ENCODE measurements around the gene ZFP36L1.

Gene ZFP36L1

DNA sequence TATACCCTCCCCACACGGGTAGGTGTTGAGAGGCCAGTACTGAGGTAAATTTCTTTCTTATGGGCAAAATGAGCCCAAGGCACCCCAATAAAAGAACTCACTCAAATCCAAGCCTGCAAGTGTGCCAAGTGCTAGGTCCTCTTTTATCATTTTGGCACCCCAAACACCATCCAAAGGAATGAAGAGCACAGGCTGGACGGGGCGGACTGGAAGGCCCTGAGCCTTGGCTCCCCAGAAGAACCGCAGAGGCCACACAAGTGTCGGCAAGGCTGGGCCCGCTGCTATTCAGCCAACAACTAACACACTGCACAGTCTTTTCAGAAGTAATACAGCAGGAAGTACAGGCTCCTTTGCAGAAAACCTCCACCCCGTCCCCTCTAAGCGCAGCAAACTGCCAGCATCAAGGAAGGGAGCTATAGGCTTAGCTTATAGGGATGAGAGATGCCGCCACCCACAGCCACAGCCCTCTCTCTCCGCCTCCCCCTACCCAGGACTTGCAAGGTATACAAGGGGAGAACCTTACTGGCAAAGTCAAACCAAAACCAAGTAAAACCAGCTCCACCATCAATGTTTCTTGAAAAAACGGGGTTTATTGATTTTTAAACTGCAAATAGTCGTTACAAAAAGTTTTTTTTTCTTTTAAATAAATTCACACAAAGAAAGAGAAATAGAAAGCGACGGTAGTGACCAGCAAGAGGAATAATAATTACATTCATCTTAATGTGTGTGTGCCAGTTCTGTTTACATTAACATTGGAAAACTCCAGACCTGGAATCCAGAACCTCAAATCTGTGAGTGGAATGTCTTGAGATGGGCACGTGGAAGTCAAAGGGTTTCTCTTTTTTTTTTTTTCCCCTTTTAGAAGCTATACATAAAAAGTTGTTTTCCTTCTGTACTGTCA is 5.5 kb downstream of the ZFP36L1 start:
- TF ChIP-seq, protein P1, sequence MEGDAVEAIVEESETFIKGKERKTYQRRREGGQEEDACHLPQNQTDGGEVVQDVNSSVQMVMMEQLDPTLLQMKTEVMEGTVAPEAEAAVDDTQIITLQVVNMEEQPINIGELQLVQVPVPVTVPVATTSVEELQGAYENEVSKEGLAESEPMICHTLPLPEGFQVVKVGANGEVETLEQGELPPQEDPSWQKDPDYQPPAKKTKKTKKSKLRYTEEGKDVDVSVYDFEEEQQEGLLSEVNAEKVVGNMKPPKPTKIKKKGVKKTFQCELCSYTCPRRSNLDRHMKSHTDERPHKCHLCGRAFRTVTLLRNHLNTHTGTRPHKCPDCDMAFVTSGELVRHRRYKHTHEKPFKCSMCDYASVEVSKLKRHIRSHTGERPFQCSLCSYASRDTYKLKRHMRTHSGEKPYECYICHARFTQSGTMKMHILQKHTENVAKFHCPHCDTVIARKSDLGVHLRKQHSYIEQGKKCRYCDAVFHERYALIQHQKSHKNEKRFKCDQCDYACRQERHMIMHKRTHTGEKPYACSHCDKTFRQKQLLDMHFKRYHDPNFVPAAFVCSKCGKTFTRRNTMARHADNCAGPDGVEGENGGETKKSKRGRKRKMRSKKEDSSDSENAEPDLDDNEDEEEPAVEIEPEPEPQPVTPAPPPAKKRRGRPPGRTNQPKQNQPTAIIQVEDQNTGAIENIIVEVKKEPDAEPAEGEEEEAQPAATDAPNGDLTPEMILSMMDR (IDR thresholded peaks at IDR 0.05): no peak

DNA sequence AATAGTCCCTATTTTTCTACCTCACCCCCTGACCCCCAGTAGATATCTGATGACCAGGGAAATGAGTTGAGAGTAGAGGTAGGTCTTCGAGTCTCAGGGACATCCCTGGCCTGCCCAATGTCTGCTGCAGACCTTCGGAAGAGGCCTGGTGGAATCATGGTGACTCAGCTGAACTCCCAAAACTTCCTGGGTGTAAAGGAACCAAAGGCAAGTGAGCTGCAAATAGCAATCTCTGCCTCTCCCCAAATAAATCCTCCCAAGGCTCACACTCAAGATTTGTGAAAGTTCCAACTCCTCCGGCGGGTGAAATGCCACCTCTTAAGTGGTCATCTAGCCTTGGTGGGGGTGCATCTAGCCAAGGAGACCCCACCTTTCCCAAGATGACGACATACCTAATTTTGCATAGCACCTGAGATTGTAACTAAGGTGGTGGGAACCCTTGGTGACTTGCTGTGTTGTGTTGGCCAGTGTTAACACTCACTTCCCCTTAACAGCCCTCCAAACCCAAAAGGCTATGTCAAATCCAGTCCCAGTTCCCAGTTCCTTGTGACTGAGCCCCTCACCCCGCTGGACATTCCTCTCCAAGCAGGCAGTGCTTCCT is 6.3 kb downstream of the ZFP36L1 start:
- TF ChIP-seq, protein P1 (IDR thresholded peaks at IDR 0.05): no peak

DNA sequence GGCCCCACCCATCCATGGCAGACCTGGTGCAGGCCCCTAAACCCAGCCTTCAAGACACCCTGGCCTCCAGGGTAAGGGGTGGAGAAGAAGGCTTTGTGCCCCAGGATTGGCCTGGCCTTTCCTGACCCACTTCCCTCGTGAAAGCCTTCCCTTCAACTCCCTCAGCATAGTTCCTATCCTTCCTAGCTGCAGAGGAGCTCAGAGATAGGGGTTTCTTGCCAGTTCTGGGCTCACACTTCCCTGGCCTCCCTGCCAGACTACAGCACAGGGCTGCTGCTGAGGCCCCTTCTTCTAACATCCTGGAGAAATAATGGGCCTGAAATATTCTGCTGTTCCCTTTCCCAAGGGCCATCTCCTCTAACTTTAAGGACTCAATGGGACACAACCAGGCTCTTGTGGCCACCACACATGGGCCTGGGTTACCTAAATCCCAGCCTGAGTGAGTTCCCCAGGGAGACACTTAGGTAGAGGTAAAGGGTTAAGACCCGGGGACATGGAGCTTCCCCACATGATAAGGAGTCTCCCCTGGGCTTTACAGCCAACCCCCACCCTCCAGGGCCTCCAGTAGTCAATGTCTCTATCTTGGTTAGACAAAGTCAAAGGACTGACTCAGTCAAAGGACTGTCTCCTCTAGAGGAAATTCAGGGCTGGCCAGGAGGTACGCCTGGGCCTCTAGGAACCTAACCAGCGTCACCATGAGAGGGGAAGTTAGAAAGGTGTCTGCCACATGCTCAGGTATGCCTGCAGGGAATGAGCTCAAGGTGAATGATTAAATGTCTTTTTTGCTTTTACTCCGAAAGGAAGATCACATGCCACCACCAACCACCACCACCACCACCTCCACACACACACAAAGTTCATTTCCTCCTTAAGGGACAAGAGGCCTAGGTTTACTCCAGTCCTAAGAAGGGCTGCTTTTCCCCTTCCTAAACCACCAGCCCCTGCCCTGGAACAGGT is 7.1 kb downstream of the ZFP36L1 start:
- TF ChIP-seq, protein P1 (IDR thresholded peaks at IDR 0.05): no peak

DNA sequence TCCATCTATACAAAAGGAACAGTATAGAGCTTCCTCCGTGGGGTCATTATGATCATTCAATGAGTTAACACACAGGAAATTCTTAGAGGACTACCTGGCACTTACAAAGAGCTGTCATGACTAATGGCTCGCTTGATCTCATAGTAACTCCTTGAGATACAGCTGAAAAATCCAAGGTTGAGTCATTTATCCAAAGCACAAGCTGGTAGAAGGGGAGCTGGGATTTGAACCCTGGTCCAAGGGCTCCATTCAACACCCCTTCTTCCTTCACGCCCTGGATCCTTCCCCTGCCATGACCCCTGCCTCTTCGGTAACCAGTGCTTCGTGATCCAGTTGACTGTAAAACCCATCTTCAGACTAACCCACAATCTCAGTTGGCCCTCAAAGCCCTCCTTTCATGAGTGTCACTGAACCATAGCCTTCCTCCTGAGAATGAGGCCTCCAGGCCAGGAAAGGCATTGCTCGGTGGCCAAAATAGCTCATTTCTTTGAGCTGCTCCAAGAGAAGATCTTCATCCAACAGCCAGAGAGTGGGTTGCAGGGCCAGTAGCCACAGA is 7.8 kb downstream of the ZFP36L1 start:
- TF ChIP-seq, protein P1 (IDR thresholded peaks at IDR 0.05): no peak

DNA sequence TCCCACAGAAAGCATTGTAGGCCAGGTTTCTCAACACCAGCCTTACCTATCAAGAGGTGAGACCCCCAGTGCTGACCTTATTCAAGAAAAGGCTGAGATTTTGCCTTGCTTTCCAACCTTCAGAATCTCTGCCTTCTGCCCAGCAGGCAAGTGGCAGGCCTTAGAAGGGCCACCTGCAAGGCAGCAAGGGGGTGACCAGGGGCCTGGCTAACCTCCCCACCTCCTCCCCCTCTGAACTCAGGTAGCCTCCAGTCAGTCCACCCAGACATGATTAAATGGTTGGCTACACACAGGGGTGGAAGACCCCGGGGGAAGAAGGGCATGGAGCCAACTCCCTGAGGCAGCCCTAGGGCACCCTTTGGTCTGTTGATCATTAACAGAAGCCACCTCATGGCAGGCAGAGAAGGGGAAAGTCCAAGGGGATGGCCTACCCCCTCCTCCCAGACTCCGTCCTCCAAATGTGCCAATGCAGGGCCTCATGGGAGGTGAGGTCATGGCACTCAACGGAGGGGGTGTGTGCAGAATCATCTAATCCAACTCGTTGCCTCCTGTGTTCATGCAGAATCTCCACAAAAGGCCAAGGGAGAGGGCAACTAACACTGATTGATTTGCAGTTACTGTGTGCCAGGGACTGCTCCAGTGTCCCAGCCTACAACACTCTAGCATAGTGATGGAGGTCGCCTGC is 8.5 kb downstream of the ZFP36L1 start:
- TF ChIP-seq, protein P1 (IDR thresholded peaks at IDR 0.05): no peak

DNA sequence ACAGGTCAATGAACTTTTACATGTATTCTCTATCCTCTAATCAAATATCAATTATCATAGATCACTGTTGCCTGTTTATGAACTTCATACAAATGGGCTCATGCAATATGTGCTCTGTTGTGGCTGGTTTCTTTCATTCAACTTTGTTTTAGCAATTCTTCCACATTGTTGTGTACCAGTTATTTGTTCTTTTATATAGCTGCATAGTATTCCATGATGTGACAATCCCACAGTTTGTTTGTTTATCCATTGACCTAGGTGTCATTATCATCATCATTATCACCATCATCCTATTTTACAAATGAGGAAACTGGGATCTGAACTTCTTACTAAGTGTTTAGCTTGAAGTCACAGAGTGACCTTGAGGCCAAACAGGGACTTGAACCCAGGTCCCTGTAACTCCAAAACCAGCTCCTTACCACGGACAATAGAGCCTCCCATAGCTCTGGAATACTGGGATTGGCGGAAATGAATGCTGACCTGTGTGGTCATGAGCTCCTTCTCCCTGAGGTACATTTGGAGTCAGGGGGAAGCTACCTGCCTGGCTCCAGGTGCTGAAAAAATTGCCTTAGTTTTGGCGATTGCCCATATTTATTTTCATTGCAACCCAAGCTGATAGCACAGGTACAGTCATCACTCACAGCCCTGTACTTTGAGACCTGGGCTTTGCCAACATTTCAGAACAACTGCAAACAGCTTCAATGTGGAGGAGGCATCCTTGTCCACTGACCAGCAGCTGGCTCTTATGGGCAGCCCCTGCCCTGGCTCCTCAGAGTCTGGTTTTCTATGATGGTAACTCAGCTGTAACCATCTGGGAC is 9.2 kb downstream of the ZFP36L1 start:
- TF ChIP-seq, protein P1 (IDR thresholded peaks at IDR 0.05): no peak

All from LNCAP (cell line).